OCI-LY7 (cell line): ENCODE data around the gene NOX3. TPM values are rescaled to one million over a fixed set of nuclear protein-coding genes. Genes with fewer than 3 reads are reported as not detected.

ENCODE experiments used
- BruUV-seq: library from RNA; stranded (reverse); fragments of 400-500 nt; replicated peaks from 2 replicates; lab custom pipeline; 2021; lab: Mats Ljungman, UMichigan
- CTCF ChIA-PET: fragments of 300-600 bp; sonication (Branson Sonifier 250); formaldehyde crosslinking; loops from one replicate; lab custom pipeline; 2022; ENCODE audit warnings: antibody characterized with exemption; ENCODE audit not compliant: unreplicated experiment; lab: Charles Lee
- POLR2A ChIA-PET: fragments of 300-600 bp; sonication (Branson Sonifier 250); formaldehyde crosslinking; loops from one replicate; lab custom pipeline; 2022; ENCODE audit warnings: antibody characterized with exemption; lab: Charles Lee
- DNase-seq: peaks from one replicate; pipeline ENCODE4 v3.0.0-alpha.2; 2015; ENCODE audit warnings: low spot score
- H2AFZ ChIP-seq: fragments of 200-600 bp; sonication (generic), shearing (Covaris generic); 2 replicates; pipeline ENCODE4 v1.6.1; 2014; ENCODE audit warnings: mild to moderate bottlenecking, antibody characterized with exemption, low read length, moderate library complexity
- H3K27ac ChIP-seq: fragments of 200-600 bp; sonication (generic); 2 replicates; pipeline ENCODE4 v1.5.1; 2014; ENCODE audit warnings: mixed run types, low read depth, mild to moderate bottlenecking, moderate library complexity, low read length, inconsistent platforms; ENCODE audit not compliant: poor library complexity, severe bottlenecking
- H3K36me3 ChIP-seq: fragments of 200-600 bp; sonication (generic); 2 replicates; pipeline ENCODE4 v1.6.1; 2014; ENCODE audit warnings: mild to moderate bottlenecking, antibody characterized with exemption, low read length, moderate library complexity, mixed read lengths; ENCODE audit not compliant: insufficient read depth
- H3K4me1 ChIP-seq: fragments of 200-600 bp; sonication (generic); 2 replicates; pipeline ENCODE4 v1.5.1; 2014; ENCODE audit warnings: mild to moderate bottlenecking, low read length; ENCODE audit not compliant: insufficient read depth, poor library complexity, severe bottlenecking
- H3K4me2 ChIP-seq: fragments of 200-600 bp; sonication (generic); 2 replicates; pipeline ENCODE4 v1.6.1; 2014; ENCODE audit warnings: mild to moderate bottlenecking, low read length
- H3K4me3 ChIP-seq: fragments of 200-600 bp; sonication (generic); 2 replicates; pipeline ENCODE4 v1.5.1; 2014; ENCODE audit warnings: mild to moderate bottlenecking, low read depth, low read length; ENCODE audit not compliant: poor library complexity, severe bottlenecking
- H3K79me2 ChIP-seq: fragments of 200-600 bp; sonication (generic); 2 replicates; pipeline ENCODE4 v1.6.1; 2016; ENCODE audit warnings: low read depth, mild to moderate bottlenecking, low read length, moderate library complexity, mixed read lengths; ENCODE audit not compliant: insufficient read depth
- H3K9me2 ChIP-seq: fragments of 200-600 bp; sonication (generic); 2 replicates; pipeline ENCODE4 v1.6.1; 2016; ENCODE audit warnings: mild to moderate bottlenecking, low read length, mixed read lengths; ENCODE audit not compliant: insufficient read depth
- H3K9me3 ChIP-seq: fragments of 200-600 bp; sonication (generic); 2 replicates; pipeline ENCODE4 v1.6.1; 2014; ENCODE audit warnings: mild to moderate bottlenecking, mixed run types, low read length, mixed read lengths
- H4K20me1 ChIP-seq: fragments of 200-600 bp; sonication (generic); 2 replicates; pipeline ENCODE4 v1.6.1; 2014; ENCODE audit warnings: mild to moderate bottlenecking, antibody characterized with exemption, low read length, moderate library complexity, mixed read lengths; ENCODE audit not compliant: insufficient read depth
- EZH2phosphoT487 ChIP-seq: fragments of 200-600 bp; sonication (generic); IDR thresholded peaks from 2 replicates; pipeline ENCODE4 v1.6.1; 2018; ENCODE audit warnings: low read depth, borderline replicate concordance, mild to moderate bottlenecking, mixed run types, antibody characterized with exemption, low read length, moderate library complexity, mixed read lengths
- intact Hi-C: fragments of 100-400 bp; cut with micrococcal nuclease; formaldehyde crosslinking; loops from one replicate; pipeline ENCODE4 v1.10.0; 2022; ENCODE audit not compliant: unreplicated experiment
- total RNA-seq, 2 experiments: library from RNA; depleted of rRNA in 1 of 2; stranded (reverse); fragments of >200 nt in 1 of 2; shearing (Covaris generic) in 1 of 2; gene quantifications; 2 replicates each; pipeline ENCODE4 v1.2.3, GENCODE V29; 2014 to 2022
- TF ChIP-seq, protein P1 (sequence below): fragments of 200-600 bp; sonication (generic); conservative IDR thresholded peaks from 2 replicates; pipeline ENCODE4 v1.5.1; 2014; ENCODE audit warnings: mild to moderate bottlenecking, antibody characterized with exemption, low read length, moderate library complexity, mixed read lengths

The NOX3 gene
- total RNA-seq, 2 experiments from 2014 or later = 0.22 TPM; not detected in 1

DNA sequence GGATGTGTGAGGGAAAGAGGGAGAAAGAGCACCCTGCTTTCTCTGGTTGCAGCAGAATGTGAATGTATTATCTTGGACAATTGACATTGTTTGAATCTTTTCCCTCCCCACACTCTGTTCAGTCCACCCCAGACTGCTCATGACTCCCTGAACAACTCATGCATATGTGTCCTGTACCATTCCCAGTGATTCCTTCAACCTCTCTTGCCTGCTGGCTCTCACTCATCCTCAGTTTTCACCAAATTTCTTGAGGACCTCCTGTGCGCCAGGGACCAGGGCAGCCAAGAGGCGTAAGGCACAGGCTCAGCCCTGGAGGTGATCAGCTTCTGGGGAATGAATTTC lies 5.4 kb downstream of the NOX3 start:
- H3K27ac ChIP-seq = no peak overlapping the region
- no peaks in the 10 kb centered on the region for H3K9me2 ChIP-seq
- TF ChIP-seq, protein P1, sequence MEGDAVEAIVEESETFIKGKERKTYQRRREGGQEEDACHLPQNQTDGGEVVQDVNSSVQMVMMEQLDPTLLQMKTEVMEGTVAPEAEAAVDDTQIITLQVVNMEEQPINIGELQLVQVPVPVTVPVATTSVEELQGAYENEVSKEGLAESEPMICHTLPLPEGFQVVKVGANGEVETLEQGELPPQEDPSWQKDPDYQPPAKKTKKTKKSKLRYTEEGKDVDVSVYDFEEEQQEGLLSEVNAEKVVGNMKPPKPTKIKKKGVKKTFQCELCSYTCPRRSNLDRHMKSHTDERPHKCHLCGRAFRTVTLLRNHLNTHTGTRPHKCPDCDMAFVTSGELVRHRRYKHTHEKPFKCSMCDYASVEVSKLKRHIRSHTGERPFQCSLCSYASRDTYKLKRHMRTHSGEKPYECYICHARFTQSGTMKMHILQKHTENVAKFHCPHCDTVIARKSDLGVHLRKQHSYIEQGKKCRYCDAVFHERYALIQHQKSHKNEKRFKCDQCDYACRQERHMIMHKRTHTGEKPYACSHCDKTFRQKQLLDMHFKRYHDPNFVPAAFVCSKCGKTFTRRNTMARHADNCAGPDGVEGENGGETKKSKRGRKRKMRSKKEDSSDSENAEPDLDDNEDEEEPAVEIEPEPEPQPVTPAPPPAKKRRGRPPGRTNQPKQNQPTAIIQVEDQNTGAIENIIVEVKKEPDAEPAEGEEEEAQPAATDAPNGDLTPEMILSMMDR = no peak
- TF ChIP-seq EZH2phosphoT487 = no peak
- H3K36me3 ChIP-seq = no peaks in the 10 kb centered on the region
- H3K9me3 ChIP-seq = no peaks in the 10 kb centered on the region
- no peak overlapping the region for H2AFZ ChIP-seq
- no peaks in the 10 kb centered on the region for H3K4me1 ChIP-seq
- no peaks in the 10 kb centered on the region for H4K20me1 ChIP-seq
- ChIA-PET CTCF (no interaction called here), POLR2A (no interaction called here)
- H3K4me2 ChIP-seq = no peak overlapping the region
- BruUV-seq = no TSS peak
- no peaks in the 10 kb centered on the region for H3K79me2 ChIP-seq
- intact Hi-C loops = no loop called here
- H3K4me3 ChIP-seq = no peak overlapping the region
- no peak for DNase-seq

DNA sequence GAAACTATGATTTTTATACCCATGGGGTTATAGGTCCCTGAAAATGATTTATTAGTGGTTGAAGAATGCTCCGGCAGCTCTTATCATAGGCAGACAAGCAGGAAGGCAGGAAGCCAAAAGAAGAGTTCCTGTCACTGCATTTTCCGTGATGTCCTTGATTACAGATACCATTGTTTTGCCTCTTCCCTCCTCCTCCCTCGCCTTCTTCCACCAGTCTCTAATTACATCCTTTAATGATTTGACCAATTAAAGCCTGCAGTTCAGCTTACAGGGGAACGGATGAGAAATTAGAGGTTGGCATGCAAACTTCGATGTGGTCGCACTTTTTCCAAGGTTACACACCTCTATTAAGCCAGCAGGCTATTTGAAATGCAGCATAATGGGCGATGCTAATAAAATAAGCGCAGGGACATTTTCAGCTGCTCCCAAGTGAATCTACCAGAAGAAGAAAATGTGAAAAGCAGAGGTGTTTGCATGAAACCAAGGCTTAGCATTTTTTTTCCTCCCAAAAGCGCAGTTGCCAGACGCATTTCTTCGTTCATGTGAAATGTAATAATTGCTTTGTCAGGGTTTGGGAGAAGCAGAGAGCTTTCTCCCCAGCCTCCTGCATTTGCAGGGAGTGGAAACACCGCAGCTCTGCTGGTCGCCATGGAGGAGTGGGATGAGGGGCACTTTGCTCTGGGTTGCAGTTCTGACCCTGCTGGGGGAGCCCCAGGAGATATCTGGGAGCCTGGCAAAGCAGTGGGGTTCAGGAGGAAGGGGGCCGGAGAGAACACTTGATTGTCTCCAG lies 6.0 kb downstream of the NOX3 start:
- CTCF ChIA-PET = no interaction called here
- no peaks in the 10 kb centered on the region for H3K79me2 ChIP-seq
- H3K9me2 ChIP-seq = no peaks in the 10 kb centered on the region
- H3K4me1 ChIP-seq = no peaks in the 10 kb centered on the region
- H3K9me3 ChIP-seq = no peaks in the 10 kb centered on the region
- H4K20me1 ChIP-seq = no peaks in the 10 kb centered on the region
- POLR2A ChIA-PET = interaction anchor here (0.7 to 1.9 kb wide), 2 partner anchors 10 to 24 kb away, joined by 3 to 9 read pairs; no protein-coding TSS in a partner anchor
- no peak for TF ChIP-seq EZH2phosphoT487
- TF ChIP-seq, protein P1 = no peak
- H3K4me3 ChIP-seq = no peak overlapping the region
- no peak overlapping the region for H2AFZ ChIP-seq
- no peak for DNase-seq
- H3K27ac ChIP-seq = no peak overlapping the region
- intact Hi-C loops = no loop called here
- no peaks in the 10 kb centered on the region for H3K36me3 ChIP-seq
- H3K4me2 ChIP-seq = no peak overlapping the region
- BruUV-seq = no TSS peak

DNA sequence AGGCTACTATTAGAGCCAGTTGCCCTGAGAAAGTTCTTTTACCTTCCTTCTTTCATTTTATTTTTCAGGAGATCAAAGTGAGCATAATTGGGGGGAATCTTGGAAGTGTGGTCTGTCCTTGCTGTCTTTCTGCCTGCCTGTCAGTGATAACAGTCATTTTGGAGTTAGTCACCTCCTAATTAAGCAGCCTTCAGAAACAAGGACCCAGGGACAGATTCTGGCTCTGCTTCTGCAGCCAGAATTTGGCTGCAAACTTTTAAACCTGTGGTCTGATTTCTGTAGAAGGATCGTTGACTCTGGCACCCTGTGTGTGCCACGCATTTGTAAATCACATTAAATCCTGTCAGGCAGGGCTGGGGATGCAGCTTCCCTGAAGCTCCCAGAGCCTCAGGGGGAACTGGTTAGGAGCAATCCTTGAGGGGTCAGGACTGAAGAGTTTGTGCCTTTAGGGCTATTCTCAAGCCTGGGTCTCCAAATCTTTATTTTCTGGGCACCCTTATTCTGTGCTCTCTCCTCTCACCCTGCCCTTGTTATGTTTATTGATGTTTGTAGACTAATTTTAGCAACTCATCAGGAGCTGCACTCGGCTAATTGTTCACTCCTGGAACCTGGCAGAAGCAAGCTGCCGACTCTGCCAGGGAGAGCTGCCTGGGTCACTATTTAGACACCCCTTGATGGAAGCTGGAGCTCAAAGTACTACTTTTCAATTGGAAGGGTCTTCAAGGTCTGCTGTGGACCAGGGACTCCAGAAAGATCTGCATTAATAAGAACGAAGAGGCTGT lies 6.8 kb downstream of the NOX3 start:
- H4K20me1 ChIP-seq = no peaks in the 10 kb centered on the region
- BruUV-seq = no TSS peak
- H3K4me3 ChIP-seq = no peak overlapping the region
- no peaks in the 10 kb centered on the region for H3K36me3 ChIP-seq
- no peaks in the 10 kb centered on the region for H3K4me1 ChIP-seq
- H3K79me2 ChIP-seq = no peaks in the 10 kb centered on the region
- TF ChIP-seq, protein P1 = no peak
- no peak for TF ChIP-seq EZH2phosphoT487
- no peak overlapping the region for H3K27ac ChIP-seq
- H3K9me2 ChIP-seq = no peaks in the 10 kb centered on the region
- CTCF ChIA-PET = no interaction called here
- H2AFZ ChIP-seq = no peak overlapping the region
- H3K9me3 ChIP-seq = no peaks in the 10 kb centered on the region
- no peak overlapping the region for H3K4me2 ChIP-seq
- intact Hi-C loops = no loop called here
- no peak for DNase-seq
- POLR2A ChIA-PET = interaction anchor here (0.6 to 1.9 kb wide), 2 partner anchors 9 to 19 kb away, joined by 3 to 9 read pairs; no protein-coding TSS in a partner anchor
